ENCODE measurements around the gene JCHAIN. TPM values are rescaled to one million over a fixed set of nuclear protein-coding genes. Genes with fewer than 3 reads are reported as not detected.

JCHAIN gene
- total RNA-seq, 1 donor from 2014 or later: 4.4 TPM

DNA sequence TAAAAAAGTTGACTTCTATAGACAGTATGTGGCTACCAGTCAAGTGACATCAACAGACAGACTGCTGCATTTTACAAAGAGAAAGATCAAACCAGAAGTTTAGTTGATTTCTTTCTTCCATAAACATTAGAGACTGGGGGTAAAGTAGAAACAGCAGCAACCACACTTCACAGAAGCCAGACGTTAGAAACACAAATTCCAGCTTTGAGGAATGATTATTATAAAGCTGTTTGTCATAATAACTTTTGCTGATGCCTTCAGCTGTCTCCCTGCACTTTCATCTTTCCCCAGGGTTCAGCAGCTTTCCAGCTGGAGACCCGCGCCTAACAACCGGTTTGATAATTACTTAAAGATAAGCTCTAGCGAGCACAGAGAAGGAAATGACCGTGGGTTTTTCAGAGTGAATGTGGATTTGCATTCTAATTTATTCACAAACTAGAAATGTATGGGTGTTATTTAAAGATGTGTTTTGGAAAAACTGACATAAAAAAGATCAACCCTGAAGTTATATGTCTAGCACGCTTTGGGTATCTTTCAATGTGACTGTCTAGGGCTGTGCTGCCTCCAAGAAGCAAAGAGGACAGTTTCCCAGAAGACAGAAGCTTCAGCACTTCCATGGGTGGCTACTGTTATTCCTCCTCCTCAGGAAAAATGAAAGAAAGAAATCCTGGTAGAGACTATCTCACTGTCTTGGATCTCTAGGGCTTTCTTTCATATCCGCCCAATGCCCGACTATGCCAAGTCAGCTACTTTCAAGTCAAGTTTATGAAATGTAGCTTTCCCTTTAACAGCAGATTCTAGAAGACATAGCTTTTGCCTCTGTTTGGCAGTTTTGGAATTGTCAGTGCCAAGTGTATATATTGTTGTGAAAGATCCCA is 52.8 kb downstream of the JCHAIN start:
- peak; percentile 48 for ATAC-seq (ENCODE audit: poor library complexity)
- intact Hi-C loops (cut with DNase I): no loop called here
- no peak for DNase-seq

DNA sequence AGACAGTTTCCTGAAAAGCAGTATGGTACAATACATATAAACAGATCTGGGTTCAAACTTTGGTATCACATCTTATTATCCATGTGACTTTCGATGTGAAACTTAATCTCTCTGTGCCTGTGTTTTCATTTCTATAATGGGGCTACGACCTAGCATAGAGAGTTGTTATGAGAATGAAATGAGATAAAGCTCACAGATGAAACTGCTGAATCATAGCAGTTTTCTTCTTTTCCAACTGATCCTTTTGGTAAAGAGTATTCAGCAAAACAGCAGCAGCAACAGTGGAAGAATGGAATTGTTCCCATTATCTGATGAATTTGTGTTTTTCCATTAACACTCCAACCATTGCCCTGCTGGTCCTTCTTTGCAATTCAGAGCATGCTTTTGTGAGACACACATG is 58.0 kb downstream of the JCHAIN start:
- DNase-seq (no peak), ATAC-seq (ENCODE audit: poor library complexity) (no peak)
- intact Hi-C loops (cut with DNase I): no loop called here

- no peak for ATAC-seq (ENCODE audit: poor library complexity)
- intact Hi-C loops (cut with DNase I): no loop called here
- DNase-seq: no peak
Measured at GRCh38 chr4:70607334-70607853, 58.9 kb downstream of the JCHAIN start.

GRCh38 chr4:70606459-70606858 is 59.8 kb downstream of the JCHAIN start:
- intact Hi-C loops (cut with DNase I): no loop called here
- no peak for DNase-seq
- ATAC-seq (ENCODE audit: poor library complexity): no peak

Other genes starting within 250 kb of the JCHAIN start
- not detected for gene MUC7, start 194.3 kb downstream of the JCHAIN start, total RNA-seq
- not detected for gene AMTN, start 147.9 kb downstream of the JCHAIN start, total RNA-seq
- gene AMBN, start 74.3 kb downstream of the JCHAIN start, total RNA-seq: not detected
- 3.8 TPM for gene ENAM, start 37.8 kb downstream of the JCHAIN start, total RNA-seq
- gene UTP3, start 22.0 kb upstream of the JCHAIN start, total RNA-seq: 15.0 TPM
- gene RUFY3, start 55.5 kb upstream of the JCHAIN start, total RNA-seq: 19.4 TPM
- gene GRSF1, start 173.4 kb upstream of the JCHAIN start, total RNA-seq: 105 TPM
- gene MOB1B, start 235.9 kb upstream of the JCHAIN start, total RNA-seq: 22.0 TPM

Data from Right ventricle myocardium superior (tissue), 1 donor.